HG02884 (cell line): ENCODE measurements around the gene PCDHGB3.
A peak's percentile ranks its signal among the peaks of the same experiment; 100 is the strongest.
"Not testable (repeated sequence)": the region's sequence is repeated elsewhere in the genome, so short reads cannot be mapped to it uniquely, and the experiment has no call there.

Experiments
- ATAC-seq: cut with Tn5 transposase; IDR thresholded peaks from one replicate; pipeline ENCODE4 v1.9.1; 2021; ENCODE audit warnings: mild to moderate bottlenecking, moderate library complexity; ENCODE audit not compliant: unreplicated experiment

PCDHGB3 gene

GRCh38 chr5:141356950-141357349 is 13.1 kb upstream of the PCDHGB3 start:
- ATAC-seq: no peak

GRCh38 chr5:141359790-141360426 is 10.1 kb upstream of the PCDHGB3 start, which contains the start of gene PCDHGB2:
PCDHGB2 (plus strand) TSS chr5:141359994; CDS start chr5:141360136, 142 bp downstream.
- ATAC-seq: no peak

DNA sequence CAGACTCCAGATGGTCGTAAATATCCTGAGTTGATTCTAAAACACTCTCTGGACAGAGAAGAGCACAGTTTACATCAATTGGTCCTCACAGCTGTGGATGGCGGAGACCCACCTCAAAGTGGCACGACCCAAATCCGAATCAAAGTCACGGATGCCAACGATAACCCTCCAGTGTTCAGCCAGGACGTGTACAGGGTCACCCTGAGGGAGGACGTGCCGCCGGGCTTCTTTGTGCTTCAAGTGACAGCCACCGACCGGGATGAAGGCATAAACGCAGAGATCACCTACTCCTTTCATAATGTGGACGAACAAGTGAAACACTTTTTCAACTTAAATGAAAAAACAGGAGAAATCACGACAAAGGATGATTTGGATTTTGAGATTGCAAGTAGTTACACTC is 9.4 kb upstream of the PCDHGB3 start:
- ATAC-seq: no peak

- ATAC-seq: no peak
These were observed 7.3 kb upstream of the PCDHGB3 start for GRCh38 chr5:141362719-141363118.

DNA sequence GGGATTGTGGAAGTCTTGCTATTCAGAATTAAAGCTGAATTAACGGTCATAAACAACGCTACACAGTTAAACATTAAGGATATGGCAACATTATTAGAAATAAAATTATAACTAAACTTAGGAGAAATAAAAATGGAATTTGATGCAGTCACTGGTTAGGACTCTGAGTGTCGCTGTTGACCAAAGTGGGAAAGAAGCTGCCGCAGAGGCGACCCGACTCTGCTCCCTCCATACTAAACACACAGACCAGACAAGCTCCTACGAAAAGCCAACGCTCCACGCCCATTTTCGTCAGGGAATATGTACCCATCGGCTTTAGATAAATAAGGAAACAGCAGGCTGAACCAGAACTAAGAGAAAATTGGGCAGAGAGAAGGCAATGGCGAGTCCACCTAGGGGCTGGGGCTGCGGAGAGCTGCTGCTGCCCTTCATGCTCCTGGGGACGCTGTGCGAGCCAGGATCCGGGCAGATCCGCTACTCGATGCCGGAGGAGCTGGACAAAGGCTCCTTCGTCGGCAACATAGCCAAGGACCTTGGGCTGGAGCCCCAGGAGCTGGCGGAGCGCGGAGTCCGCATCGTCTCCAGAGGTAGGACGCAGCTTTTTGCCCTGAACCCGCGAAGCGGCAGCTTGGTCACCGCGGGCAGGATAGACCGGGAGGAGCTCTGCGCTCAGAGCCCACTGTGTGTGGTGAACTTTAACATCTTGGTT is 5.9 kb upstream of the PCDHGB3 start, which contains the start of gene PCDHGA5:
Gene PCDHGA5 (plus strand): TSS at position 211 of the 709 bp plus-strand sequence. CDS start 169 bp downstream, at position 380.
- no peak for ATAC-seq

- no peak for ATAC-seq
These were observed 3.8 kb upstream of the PCDHGB3 start for GRCh38 chr5:141366016-141366896.

GRCh38 chr5:141371572-141372475 is 1.8 kb downstream of the PCDHGB3 start:
- no peak for ATAC-seq

DNA sequence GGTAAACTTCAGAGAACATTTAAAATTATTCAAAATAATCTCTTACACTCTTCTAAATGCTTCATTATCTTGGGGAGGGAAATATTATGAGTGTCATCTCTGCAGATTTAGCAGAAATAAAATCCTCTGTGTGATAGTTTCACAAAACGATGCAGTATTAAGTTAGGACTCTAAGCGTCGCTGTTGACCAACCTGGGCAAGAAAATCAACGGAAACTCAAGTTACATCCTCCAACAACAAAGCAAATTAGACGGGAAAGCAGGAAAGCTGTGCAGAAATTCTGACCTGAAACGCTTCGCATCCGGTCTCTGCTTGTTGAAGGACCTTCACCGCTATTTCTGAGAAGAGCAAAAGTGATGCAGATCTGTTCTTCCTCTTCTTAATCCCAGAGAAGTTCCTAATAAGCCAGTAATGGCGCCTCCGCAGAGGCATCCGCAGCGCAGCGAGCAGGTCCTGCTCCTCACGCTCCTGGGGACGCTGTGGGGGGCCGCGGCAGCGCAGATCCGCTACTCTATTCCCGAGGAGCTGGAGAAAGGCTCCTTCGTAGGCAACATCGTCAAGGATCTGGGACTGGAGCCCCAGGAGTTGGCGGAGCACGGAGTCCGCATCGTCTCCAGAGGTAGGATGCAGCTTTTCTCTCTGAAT is 3.8 kb downstream of the PCDHGB3 start, which contains the start of gene PCDHGA6:
Gene PCDHGA6 (plus strand): TSS at position 219 of the 645 bp plus-strand sequence. CDS start 193 bp downstream, at position 412.
- ATAC-seq: no peak

GRCh38 chr5:141374627-141375026 is 4.6 kb downstream of the PCDHGB3 start:
- no peak for ATAC-seq

DNA sequence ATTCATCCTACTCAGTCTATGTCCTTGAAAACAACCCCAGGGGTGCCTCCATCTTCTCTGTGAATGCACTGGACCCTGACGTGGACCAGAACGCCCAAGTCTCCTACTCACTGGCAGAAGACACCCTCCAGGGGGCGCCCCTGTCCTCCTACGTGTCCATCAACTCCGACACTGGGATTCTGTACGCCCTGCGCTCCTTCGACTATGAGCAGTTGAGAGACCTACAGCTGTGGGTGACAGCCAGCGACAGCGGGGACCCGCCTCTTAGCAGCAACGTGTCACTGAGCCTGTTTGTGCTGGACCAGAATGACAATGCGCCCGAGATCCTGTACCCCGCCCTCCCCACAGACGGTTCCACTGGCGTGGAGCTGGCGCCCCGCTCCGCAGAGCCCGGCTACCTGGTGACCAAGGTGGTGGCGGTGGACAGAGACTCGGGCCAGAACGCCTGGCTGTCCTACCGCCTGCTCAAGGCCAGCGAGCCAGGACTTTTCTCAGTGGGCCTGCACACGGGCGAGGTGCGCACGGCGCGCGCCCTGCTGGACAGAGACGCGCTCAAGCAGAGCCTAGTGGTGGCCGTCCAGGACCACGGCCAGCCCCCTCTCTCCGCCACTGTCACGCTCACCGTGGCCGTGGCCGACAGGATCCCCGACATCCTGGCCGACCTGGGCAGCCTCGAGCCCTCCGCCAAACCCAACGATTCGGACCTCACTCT is 5.6 kb downstream of the PCDHGB3 start:
- not testable (repeated sequence) for ATAC-seq

GRCh38 chr5:141382469-141383294 is 12.6 kb downstream of the PCDHGB3 start, which contains the start of gene PCDHGA7:
PCDHGA7 (plus strand) TSS chr5:141382742; CDS start chr5:141382900, 158 bp downstream.
- ATAC-seq: no peak

DNA sequence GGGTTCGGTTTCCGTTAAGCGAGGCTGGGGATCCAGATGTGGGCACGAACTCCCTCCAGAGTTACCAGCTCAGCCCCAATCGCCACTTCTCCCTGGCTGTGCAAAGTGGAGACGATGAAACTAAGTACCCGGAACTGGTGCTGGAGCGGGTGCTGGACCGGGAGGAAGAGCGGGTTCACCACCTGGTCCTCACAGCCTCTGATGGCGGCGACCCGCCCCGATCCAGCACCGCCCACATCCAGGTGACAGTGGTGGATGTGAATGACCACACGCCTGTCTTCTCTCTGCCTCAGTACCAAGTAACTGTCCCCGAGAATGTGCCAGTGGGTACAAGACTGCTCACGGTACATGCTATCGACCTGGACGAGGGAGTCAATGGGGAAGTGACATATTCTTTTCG is 13.3 kb downstream of the PCDHGB3 start:
- no peak for ATAC-seq

DNA sequence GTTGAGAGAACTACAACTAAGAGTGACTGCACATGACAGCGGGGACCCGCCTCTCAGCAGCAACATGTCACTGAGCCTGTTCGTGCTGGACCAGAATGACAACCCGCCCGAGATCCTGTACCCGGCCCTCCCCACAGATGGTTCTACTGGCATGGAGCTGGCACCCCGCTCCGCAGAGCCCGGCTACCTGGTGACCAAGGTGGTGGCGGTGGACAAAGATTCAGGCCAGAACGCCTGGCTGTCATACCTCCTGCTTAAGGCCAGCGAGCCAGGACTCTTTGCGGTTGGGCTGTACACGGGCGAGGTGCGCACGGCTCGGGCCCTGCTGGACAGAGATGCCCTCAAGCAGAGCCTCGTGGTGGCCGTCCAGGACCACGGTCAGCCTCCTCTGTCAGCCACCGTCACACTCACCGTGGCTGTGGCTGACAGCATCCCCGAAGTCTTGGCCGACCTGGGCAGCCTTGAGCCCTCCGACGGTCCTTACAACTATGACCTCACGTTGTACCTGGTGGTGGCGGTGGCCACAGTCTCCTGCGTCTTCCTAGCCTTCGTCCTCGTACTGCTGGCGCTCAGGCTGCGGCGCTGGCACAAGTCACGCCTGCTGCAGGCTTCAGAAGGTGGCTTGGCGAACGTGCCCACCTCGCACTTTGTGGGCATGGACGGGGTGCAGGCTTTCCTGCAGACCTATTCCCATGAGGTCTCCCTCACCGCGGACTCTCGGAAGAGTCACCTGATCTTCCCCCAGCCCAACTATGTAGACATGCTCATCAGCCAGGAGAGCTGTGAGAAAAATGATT is 14.6 kb downstream of the PCDHGB3 start:
- ATAC-seq: no peak

DNA sequence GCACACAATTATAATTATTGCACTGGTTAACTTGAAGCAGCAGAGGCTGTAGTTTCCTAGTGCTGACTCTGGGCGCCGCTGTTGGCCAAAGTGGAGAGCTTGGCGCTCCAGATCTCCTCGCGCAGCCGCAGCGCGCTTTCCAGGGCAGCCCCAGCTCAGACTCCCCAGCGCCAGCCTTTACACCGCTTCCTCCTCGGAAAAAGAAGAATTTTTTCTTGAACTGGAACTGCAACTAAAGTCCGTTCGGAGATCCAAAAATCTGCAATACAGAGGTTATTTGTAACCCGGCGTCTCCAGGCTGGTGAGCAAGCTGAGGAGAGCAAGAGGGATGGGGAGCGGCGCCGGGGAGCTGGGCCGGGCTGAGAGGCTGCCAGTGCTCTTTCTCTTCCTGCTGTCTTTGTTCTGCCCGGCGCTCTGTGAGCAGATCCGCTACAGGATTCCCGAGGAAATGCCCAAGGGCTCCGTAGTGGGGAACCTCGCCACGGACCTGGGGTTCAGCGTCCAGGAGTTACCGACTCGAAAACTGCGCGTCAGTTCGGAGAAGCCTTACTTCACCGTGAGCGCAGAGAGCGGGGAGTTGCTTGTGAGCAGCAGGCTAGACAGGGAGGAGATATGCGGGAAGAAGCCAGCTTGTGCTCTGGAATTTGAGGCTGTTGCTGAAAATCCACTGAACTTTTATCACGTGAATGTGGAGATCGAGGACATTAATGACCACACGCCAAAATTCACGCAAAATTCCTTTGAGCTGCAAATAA is 17.7 kb downstream of the PCDHGB3 start, which contains the start of gene PCDHGB4:
Gene PCDHGB4 (plus strand): TSS at position 142 of the 755 bp plus-strand sequence. CDS start 187 bp downstream, at position 329.
- ATAC-seq: peak; percentile 95

DNA sequence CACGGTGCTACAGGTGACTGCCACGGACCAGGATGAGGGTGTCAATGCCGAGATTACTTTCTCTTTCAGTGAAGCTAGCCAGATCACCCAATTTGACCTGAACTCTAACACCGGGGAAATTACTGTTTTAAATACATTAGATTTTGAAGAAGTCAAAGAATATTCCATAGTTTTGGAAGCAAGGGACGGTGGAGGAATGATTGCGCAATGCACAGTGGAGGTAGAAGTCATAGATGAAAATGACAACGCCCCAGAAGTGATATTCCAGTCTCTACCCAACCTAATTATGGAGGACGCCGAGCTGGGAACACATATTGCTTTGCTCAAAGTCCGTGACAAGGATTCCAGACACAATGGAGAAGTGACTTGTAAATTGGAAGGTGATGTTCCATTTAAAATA is 18.6 kb downstream of the PCDHGB3 start:
- no peak for ATAC-seq
